Fibroblast of skin of right quadriceps (primary cell): ENCODE data around the gene MCEMP1.

ENCODE experiments used
- DNase-seq: peaks from one replicate; pipeline ENCODE4 v3.0.0-alpha.2; 2013

Gene MCEMP1

DNA sequence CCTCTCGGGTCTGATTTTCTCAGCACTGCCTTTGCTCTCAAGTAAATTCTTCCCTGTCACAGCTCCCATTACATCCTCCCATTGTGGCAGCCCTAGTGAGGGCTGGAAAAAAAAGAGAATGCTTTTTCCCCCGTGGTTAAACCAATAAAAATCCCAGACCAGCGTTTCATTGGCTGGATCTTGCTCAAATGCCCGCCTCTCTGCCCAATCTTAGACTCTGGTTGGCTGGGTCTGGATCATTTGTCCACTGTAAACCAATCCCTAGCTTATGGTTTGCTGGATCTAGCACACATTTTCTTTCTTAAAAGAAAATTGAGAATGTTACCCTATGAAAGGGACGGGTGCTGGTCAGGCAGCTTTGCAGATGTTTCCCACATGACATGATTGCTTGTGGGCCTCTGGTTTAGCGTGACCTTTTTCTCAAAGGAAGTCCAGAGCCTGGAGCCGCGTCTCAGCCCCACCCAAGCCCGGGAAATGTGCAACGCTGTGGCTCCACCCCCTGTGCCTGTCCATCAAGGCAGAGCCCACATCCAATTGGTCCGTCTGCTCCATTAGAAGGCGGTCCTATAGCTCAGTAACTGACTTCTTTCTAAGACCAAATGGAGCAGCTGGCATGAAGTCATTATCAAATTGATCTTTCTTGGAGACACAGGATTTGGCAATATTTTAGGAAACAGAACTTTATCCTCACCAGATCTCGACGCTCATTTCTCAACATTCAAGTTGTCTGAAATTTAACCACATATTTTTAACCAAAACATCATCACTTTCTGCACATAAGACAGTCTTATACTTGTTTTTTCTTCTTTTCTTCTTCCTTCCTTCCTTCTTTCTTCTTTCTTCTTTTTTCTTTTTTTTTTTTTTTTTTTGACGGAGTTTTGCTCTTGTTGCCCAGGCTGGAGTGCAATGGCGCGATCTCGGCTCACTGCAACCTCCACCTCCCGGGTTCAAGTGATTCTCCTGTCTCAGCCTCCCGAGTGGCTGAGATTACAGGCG is 2.6 kb upstream of the MCEMP1 start:
- DNase-seq, result peak; percentile 16

DNA sequence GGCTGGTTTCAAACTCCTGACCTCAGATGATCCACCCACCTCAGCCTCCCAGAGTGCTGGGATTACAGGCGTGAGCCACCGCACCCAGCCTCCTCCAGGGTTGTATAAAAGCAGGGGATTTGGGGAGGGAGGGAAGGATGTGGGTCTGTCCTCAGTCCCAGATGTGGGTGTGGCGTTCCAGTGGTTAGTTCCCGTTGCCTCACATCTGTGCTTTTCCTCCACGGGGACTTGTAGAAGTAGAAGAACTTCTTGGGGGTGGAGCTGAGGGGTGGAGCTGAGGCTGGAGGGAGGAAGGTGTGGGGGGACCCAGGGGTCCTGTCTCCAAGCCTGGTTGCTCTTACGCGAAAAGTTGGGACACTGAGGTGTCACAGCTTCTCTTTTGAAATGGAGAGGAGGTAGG is 514 bp upstream of the MCEMP1 start:
- no peak for DNase-seq

DNA sequence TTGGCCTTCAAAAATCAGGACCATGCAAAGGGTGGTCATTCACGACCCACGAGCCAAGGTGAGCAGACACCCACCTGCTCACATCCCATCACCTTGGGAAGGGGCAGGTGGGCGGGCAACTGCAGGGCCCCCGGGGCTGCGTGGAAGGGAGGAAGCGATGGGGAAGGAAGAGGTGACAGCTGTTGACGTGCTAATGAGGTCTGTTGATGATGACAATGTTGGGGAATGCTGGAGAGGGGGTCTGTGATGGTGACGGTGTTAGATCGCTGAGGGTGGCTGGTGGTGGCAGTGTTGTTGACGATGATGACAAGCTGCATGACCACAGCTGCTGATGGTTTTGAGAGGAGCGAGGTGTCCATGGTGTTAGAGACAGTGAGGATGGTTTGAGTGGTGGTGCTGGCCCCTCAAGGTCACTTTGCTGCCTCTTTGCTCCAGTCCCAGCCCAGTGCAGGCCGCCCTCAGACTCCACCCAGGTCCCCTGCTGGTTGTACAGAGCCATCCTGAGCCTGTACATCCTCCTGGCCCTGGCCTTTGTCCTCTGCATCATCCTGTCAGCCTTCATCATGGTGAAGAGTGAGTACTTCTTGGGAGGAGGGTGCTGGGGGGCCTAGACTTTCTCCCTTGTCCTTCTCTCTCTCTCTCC is 900 bp downstream of the MCEMP1 start:
- no peak for DNase-seq

DNA sequence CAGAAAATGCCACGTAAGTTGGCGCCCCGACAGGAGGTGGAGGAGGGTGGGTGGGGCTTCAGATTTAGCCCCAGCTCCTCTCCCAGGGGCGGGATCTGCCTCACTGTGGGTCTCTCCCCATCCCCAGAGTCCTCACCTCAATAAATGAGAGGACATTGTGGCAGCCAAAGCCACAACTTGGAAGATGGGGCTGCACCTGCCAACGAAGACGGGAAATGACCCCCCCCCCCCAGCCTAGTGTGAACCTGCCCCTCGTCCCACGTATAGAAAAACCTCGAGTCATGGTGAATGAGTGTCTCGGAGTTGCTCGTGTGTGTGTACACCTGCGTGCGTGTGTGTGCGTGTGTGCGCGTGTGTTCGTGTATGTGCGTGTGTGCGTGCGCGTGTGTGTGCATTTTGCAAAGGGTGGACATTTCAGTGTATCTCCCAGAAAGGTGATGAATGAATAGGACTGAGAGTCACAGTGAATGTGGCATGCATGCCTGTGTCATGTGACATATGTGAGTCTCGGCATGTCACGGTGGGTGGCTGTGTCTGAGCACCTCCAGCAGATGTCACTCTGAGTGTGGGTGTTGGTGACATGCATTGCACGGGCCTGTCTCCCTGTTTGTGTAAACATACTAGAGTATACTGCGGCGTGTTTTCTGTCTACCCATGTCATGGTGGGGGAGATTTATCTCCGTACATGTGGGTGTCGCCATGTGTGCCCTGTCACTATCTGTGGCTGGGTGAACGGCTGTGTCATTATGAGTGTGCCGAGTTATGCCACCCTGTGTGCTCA is 2.3 kb downstream of the MCEMP1 start:
- no peak for DNase-seq

DNA sequence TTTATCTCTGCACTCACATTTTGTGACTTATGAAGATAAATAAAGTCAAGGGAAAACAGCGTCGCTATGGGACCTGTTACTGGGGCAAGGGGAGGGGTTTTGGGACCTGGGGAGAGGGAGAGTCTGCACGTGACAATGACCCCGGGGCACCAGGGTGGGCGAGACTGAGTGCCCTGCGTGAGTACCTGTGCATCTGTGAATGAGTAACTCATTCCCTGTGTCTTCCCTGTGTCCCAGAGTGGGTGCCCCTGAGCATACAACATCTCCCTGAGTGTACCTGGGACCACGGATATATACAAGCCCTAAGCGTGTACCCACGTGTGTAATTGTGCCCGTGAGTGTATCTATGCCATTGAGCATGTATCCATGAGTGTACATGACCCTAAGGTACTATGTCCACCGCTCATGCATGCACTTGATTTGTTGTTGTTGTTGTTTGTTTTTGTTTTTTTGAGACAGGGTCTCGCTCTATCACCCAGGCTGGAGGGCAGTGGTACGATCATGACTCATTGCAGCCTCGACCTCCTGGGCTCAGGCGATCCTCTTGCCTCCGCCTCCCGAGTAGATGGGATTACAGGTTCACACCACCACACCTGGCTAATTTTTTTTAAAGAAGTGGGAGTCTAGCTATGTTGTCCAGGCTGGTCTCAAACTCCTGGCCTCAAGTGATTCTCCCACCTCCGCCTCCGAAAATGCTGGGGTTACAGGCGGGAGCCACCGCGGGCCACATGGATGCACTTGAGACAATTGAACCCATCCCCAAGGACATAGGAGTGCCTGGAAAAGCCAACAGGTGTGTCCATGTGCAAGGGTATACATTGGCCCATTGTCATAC is 3.1 kb downstream of the MCEMP1 start:
- DNase-seq, result no peak

DNA sequence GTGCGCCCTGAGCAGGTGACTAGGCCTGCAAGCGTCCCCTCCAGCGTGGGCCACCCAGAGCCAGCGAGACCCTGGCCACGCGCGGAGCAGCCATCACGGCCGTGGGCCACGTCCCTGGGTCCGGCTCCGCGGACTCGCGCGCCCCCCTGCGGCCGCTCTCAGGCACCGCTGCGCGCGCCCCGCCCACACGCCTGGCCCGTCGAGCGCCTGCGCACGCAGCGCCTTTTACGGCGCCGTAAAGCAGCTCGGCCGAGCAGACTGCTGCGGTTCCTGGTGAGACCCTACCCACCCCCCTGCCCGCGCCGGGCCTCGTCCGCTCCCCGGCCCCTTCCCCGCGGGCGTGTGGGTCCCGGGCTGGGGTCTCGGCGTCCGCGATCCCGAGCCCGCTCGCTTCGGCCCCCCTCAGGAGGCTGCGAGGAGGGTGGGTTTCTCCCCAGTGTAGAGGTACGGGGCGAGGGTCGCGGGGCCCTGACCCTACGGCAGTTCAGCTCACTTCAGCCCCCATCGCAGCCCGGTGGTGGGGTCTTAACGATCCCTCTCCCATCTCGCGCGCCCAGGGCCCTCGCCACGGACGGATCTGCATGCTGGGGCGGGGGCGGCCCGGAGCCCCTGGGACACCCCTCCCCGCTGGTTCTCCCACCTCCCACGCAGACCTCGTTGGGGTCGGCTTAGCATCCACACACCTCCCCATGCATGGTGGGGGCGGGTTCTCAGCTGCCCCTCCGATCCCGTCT is 3.9 kb downstream of the MCEMP1 start, which contains the start of gene TRAPPC5:
TRAPPC5 (plus strand) TSS at position 228 of the 734 bp plus-strand sequence. CDS start 1,421 bp downstream, outside the sequence.
- DNase-seq, result peak; percentile 79

DNA sequence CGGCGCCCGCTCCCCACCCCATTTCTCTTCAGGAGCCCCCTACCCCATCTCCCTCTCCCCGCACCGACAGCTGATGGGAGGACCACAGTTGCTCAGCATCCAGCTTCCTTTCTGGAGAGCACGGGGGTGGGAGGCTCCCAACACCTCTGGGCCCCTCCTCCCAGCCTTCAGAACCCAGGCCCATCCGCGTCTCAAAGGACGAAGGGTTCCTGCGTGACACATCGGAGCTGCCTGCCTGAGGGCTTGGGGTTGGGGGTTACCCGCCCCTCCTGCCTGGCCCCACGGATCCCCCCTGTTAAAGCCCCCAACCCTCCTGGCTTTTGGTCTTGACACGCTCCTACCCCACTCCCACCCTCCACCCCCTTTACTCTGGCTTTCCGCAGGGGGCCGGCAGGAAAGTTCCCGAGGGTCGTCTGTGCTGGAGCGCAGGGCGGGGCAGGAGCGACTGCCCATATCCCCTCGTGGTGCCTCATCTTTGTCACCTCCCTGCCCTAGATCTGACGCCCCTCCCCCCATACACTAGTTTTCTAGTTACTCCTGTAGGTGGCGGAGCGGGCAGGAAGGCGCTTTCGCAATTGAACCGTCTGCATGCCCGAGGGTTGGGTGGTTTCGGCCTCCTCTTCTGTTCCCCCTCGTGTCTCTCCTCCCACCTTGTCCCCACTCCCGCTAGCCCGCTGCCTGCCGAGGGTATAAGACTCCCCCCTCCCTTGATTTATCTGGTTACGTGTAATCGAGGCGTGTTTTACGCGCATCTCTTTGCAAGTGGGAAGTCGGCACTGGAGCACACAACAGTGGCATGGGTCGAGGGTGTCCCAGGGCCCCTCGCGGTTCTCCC is 4.7 kb downstream of the MCEMP1 start:
- DNase-seq, result peak; percentile 81

DNA sequence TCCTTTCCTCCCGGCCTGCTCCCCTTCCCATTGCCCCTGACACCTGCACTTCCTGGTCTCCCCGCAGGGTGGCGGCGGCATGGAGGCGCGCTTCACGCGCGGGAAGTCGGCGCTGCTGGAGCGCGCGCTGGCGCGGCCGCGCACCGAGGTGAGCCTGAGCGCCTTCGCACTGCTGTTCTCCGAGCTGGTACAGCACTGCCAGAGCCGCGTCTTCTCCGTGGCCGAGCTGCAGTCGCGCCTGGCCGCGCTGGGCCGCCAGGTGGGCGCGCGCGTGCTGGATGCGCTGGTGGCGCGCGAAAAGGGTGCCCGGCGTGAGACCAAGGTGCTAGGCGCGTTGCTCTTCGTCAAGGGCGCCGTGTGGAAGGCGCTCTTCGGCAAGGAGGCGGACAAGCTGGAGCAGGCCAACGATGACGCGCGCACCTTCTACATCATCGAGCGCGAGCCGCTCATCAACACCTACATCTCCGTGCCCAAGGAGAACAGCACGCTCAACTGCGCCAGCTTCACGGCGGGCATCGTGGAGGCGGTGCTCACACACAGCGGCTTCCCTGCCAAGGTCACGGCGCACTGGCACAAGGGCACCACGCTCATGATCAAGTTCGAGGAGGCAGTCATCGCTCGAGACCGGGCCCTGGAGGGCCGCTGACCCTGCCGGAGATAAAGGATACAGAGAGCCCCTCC is 5.4 kb downstream of the MCEMP1 start:
- DNase-seq, result peak; percentile 11

DNA sequence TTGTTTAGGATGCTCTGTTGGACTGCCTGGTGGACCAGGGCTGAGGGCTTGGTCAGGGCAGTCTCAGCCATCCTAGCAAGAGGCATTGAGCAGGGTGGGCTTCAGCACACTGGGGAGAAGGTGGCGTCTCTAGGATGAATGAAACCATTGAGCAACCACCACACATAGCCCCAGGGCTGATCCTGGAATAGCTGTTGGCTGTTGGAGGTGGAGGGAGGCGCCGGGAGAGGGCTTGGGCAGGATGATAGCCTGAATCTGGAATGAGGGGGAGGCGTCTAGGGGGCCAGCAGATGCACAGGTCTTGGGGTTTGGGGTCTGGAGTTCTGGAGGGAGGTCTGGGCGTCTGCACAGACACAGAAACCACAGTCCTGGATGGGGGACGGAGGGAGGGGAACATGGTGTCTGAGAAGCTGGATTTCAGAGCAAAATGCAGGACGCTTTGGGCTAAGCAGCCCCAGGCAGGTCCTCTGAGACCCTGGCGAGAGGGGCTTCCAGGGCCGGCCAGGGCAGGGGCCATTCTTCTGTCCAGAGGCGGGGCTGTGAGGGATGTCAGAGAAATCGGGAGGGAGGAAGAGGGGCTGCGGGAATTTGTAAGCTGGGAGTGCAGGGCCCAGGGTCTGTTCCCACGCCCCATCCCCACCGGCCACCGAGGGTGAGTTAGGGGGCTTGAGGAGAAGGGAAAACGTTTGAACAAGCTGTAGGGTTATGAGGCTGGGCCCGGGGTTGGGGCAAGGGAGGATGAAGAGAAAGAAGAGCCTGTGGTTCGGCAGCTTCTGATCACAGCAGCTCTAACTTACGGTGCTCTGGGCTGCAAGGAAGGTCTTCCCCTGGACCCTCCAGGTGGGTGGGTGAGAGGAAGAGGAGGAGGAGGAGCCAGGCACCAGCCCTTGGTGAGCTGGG is 8.9 kb downstream of the MCEMP1 start:
- DNase-seq, result no peak

DNA sequence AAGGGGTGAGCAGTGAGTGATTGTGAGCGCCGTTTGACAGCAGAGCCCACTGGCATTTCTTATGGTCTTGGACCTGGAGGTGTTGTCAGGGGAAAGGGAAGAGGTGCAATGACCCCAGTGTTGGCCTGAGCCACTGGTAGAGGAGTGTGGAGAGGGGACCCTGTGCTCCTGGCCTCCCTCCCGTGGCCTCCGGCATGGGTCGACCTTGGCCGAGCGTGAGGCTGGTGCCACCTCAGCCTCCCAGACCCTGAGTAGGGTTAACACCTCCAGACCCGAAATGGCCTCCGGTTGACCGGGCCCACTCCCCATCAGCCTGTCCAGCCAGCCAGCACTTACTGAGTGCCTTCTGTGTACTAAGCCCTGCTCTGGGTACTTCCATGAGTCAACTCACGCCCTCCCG is 10.3 kb downstream of the MCEMP1 start:
- no peak for DNase-seq

DNA sequence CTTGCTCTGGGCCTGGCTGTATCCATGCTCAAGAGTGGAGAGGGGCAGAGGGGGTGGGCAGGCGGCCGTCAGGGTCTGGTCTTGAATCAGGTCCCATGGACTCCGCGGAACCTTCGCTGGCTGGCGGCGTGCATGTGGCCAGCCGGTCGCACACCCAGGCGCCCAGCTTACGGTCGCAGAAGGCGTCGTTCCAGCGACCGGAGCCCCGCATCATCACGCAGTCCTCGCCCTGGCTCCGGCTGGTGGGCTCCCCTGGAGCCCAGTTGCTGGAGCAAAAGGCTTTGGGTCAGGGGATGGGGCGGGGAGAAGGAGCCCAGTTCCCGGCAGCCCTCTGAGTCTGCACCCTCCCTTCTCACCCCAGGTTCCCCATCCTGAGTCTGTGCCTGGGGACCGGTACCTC is 12.3 kb downstream of the MCEMP1 start:
- no peak for DNase-seq

DNA sequence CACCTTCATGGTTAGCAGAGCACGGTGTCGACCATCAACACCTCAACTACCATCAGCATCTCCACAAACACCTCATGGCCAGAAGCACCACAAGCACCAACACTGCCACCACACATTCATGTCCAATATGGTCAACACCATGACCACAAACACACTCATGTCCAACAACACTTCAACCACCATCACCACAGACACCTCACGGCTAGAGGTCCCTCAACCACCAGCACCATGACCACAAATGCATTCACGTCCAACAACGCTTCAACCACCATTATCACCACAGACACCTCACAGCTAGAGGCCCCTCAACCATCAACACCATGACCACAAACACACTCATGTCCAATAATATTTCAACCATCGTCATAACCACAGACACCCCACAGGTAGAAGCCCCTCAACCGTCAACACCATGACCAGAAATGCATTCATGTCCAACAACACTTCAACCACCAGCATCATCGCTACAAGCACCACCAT is 13.9 kb downstream of the MCEMP1 start:
- DNase-seq, result no peak

DNA sequence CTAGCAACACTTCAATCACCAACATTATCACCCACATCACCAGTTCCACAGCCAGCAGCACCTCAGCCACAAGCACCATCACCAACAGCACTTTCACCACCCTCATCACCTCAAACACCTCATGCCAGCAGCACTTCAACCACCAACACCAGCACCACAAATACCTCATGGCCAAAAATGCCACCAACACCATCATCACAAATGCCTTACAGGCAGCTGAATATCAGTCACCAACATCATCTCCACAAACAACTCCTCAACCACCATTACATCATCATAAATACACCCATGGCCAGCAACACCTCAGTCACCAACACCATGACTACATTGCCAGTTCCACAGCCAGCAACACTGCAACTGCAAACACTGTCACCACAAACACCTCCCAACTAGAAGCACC is 14.6 kb downstream of the MCEMP1 start:
- DNase-seq, result no peak

DNA sequence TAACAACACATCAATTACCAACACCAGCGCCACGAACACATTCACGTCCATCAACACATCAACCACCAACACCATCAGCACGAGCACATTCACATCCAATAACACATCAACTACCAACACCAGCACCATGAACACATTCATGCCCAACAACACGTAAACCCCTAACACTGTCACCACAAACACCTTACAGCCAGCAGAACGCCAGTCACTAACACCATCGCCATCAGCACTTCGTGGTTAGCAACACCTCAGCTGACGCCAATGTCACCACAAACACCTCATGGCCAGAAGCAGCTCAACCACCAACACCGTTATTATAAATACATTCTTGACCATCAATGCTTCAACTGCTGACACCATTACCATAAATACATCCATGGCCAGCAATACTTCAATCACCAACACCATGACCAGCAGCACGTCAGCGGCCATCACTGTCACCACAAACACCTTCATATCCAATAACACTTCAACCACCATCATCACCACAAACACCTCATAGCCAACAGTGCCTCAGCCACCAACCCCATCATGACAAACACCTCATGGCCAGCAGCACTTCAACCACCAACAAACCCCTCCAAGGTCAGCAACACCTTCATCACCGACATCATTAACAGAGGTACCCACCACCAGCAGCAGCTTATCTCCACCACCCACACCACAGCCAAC is 15.7 kb downstream of the MCEMP1 start:
- no peak for DNase-seq

DNA sequence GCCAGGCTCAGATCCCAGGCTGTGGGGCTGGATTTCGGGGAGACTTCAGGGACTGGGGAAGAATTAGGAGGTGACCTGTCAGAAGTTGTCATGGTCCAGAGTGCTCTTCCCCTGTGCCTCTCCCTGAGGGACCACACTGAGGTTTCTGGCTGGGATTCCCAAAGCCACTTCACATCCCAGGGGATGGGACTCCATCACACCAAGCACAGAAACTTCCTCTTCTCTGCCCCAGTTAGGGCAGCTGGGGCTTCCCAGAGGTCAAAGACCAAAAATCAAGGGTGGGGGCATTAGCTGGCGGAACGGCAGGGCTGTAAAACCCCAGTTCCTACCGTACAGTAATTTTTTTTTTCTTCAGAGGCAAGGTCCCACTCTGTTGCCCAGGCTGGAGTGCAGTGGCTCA is 17.6 kb downstream of the MCEMP1 start:
- no peak for DNase-seq

DNA sequence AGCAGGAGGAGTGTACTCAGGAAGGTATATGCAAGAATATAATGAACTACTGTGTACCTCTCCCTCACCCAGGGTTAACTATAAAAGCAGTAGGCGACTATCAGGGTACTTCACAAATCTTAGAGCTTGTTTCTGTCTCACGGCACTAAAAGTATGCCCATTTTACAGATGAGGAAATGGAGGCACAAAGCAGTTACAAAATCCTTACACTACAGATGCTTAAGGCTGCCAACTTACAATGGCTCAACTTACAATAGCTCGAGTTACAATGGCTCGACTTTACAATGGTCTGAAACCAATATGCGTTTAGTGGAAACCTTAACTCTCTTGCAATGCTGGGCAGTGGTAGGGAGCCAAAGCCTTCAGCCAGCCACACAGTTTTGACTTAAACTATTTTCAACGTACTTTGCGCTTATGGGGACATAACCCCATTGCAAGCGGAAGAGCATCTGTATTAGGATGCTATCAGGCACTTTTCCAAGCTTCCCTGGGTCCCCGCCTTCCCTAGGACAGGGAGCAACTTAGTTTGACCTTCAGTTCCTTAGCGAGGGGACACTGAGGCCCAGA is 20.9 kb downstream of the MCEMP1 start:
- no peak for DNase-seq

DNA sequence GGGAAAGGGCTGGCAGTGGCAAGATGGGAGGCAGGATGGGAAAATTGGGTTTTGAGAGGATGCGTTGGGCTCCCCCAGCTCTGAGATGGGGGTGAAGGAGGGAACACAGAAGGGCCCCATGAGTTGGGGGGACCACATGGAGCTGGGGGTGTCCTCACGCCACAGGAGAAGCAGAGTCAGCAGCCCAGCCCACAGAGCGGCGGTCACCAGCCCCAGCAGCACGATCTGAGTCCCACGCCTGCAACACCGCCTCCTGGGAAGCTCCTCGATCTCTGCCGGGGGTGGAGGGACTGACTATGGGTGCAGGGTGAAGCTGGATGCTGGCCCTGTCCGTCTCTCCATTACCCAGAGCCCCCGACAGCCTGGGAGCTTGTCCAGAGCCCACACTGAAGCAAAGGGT is 21.7 kb downstream of the MCEMP1 start:
- no peak for DNase-seq

DNA sequence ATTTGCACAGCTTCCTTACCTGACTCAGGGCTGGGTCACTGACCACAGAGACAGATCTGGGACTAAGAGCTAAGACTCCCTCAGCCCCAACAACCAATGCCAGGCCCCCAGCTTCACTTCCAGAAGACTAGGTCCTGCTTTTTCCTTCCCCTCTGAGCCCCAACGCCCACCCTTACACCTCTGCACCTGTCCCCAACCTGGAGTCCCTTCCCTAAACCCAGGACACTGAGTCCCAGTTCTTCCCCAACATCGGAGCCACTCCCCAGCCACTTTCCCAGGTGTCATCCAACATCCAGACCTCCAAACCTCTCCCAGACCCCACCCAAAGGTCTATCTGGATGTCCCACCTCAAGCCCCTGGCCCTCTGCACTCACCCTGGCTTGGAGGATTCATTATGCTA is 22.1 kb downstream of the MCEMP1 start:
- no peak for DNase-seq
